HG03095 (cell line): Measurements from ENCODE around the gene NAALADL1.
"Not testable (repeated sequence)": the region's sequence is repeated elsewhere in the genome, so short reads cannot be mapped to it uniquely, and the experiment has no call there.

Source experiments
- ATAC-seq: cut with Tn5 transposase; IDR thresholded peaks from one replicate; pipeline ENCODE4 v1.9.1; 2021; ENCODE audit warnings: moderate library complexity; ENCODE audit not compliant: unreplicated experiment

The NAALADL1 gene

DNA sequence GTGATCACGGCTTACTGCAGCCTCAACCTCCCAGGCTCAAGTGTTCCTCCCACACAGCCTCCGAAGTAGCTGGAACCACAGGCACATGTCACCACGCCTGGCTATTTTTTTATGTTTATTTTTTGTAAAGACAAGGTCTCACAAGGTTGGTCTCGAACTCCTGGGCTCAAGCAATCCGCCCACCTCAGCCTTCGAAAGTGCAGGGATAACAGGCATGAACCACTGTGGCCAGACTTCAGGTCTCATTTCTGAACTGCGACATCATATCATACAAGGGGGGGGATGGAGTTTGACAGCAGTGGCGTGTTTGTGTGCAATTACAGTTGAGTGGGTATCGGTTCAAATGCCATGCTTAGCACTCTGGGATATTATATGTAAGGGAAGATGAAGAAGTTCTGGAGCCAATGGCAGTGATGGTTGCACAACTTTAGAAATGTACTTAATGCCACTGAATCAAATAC is 6.9 kb downstream of the NAALADL1 start:
- no peak for ATAC-seq

DNA sequence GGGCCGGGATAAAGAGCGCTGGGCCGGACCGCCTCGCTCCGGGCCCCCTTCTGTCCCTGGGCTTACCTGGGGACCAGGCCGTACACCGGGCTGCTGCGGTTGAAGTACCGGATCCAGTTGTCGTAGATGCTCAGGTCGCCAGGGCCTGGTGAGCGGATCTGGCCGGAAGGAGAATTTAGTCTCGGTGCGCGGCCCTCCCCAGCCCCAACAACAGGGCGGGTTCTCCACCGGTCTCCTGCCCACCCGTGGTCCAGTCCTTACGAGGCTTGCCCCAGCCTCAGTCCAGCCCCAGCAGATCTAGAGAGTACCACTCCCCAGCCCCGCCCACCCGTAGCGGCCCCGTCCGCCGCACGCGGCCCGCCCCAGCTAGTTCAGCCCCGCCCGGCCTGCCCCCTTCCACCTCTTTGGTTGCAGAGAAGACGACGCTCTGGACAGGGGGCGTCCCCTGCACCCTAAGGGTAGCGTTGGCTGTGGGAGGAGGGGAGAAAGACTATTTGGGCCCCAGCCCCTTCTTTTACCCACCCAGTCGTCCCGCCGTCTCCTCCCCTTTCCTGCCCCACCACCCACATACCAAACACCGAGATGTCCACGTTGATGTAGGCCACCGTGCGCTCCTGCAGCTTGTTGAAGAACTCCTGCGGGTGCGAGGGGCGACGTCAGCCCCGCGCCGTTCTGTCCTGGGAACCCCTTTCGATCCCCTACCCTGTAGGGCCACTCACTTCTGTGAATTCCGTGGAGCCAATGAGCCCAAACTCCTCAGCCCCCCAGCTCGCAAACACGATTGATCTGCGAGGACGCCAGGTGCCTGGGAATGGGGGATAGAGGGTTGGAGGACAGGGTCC is 10.6 kb downstream of the NAALADL1 start:
- no peak for ATAC-seq

DNA sequence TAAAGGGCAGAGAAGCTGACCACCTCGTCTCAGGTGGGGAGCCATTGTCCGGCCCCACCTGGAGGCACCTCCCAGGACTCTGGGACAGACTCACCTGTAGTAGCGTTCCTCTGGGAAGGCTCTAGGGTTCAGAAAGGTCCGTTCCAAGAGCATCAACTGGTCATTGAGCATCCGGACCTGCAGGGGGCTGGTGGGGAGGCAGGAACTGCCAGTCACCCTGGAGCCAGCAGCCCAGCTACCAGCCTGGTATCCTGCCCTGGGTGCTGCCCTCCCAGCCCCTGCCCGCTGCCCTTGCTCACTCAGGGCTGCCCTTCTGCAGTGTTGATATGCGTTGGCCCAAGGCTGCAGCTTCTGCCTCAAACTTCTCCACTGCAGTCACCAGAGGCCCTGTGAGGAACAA is 12.6 kb downstream of the NAALADL1 start:
- ATAC-seq: no peak

DNA sequence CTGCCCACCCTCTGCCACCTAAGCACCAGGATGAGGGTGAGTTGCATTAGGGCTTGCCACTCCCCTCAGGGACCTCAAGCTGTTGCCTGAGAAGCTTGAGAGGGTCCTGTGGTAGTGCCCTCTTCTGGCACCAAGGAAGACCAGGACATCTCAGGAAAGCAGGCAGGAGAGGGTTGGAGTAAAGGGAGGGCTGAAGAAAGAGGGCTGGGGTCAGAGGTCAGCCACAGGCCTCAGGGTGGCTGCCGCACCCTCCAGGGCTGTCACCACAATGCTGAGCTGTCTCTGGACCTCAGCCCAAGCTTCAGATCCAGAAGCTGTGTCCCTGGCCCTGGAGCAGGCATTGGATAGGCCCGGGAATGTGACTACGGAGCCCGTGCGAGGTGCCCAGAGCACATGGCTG is 13.3 kb downstream of the NAALADL1 start:
- no peak for ATAC-seq

DNA sequence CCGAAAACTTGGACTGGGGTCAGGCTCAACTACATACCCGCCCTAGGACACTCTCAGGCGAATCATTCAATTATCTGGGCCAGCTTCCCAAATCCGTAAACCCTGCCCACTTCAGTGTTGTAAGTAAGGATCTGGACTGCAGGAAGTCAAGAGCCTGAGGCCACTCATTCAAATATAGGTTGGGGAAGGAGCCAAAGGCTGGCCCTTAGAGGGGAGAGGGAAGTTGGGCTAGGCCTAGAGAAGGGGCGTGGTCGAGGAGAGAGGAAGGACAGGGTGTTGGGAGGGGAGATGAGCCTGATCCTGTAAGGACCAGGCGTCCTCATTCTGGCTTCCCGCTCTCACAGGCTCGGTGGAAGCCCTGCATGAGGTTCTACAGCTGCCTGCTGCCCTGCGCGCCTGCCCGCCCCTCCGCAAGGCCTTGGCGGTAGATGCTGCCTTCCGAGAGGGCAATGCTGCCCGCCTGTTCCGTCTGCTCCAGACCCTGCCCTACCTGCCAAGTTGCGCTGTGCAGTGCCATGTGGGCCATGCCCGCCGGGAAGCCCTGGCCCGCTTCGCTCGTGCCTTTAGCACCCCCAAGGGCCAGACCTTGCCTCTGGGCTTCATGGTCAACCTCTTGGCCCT is 14.4 kb downstream of the NAALADL1 start:
- no peak for ATAC-seq

DNA sequence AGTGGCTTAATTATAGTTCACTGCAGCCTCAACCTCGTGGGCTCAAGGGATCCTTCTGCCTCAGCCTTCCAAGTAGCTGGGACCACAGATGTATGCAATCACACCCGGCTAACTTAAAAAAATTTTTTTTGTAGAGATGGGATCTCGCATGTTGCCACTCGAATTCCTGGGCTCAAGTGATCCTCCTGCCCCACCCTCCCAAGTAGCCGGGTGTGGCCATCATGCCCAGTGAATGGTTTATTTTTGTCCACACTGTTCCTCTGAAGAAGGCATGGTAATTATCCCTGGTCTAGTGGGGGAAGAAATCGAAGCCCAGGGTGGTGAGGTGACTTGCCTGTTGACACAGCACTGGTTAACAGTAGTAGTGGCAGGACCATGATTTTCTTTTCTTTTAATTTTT is 15.5 kb downstream of the NAALADL1 start:
- ATAC-seq: no peak

DNA sequence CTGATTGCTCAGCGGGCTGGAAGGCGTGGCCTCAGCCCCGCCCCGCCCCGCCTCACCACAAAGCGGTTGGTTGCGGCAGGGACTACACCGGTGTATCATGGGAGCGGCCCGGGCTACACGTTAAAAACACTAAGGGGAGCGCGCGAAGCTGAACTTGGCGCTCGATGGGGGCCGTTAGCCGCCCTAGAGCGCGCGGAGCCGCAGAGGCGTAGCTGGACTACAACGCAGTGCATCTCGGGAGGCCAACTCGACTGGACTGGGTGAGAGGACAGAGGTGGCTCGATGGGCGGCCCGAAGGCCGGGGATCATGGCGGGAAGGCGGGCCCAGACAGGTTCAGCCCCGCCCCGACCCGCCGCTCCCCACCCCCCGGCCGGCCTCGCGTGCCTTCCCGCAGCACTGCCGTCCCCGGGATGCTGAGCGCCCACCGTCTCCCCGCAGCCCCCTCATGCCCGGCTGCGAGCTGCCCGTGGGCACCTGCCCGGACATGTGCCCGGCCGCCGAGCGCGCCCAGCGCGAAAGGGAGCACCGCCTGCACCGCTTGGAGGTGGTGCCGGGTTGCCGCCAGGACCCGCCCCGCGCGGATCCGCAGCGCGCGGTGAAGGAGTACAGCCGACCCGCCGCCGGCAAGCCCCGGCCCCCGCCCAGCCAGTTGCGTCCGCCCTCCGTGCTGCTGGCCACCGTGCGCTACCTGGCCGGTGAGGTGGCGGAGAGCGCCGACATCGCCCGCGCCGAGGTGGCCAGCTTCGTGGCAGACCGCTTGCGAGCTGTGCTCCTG is 17.3 kb downstream of the NAALADL1 start, which contains the start of gene SAC3D1:
SAC3D1 (plus strand) TSS at position 364 of the 776 bp plus-strand sequence; CDS start at position 447, 83 bp downstream.
- peak; percentile 76 for ATAC-seq

DNA sequence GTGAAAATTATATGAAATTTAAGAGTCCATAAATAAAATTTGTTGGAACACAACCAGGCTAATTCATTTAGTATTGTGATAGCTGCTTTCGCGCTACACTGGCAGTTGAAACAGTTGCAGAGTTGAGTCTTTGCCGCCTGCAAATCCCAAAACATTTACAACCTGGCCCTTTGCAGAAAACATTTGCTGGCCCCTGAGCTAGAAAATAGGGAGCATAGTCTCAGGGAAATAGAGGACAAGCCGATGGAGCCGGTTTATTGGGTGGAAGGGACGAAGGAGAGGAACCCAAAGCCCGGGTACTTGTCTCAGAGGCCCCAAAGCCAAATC is 17.9 kb downstream of the NAALADL1 start:
- no peak for ATAC-seq

DNA sequence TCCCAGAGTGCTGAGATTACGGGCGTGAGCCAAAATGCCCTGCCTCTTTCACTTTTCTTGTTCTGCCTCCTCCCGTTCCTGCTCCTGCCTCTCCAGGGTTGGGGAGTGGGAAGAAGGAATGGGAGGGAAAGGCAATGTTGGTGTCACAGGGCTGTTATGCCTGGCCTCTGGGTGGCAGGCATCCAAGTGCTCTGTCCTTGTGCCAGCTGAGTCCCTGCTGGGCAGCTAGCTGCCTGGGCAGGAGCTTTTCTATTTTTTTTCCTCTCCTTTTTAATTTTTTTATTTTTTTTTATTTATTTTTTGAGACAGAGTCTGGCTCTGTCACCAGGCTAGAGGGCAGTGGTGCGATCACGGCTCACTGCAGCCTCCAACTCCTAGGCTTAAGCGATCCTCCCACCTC is 21.4 kb downstream of the NAALADL1 start:
- no peak for ATAC-seq

DNA sequence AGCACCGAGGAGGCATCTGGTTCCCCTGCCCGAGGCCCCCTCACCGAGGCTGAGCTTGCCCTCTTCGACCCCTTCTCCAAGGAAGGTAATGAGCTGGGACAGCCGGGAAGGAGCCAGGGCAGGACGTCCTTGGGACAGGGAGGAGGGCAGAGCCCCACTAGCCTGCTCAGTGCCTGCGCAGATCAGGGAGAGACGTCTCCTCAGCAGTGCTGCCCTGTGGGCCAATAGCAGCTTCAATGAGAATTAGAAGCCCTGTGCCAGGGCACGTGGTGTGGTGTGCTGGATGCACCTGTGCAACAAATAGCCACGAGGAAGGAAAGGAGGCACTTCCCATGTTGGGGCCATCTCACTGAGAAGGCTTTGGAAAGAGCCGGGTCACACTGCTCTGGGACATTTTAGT is 22.8 kb downstream of the NAALADL1 start:
- no peak for ATAC-seq

DNA sequence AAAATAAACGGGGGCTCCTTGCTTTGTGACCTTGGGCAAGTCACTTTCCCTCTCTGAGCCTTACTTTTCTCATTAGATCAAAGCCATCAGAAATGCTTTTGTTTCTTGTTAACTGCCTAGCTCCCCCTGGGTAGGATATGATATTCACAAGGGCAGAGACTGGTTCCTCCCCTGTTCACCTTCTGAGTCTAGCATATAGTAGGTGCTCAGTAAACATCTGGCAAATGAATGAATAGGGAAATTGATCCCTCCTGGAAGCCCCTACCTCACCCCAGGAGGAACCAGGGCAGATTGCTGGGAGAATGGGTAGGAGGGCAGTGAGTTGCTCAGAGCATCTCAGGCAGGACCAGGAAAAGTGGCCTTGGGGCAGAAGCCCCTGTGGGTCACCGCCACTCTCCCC is 23.9 kb downstream of the NAALADL1 start:
- ATAC-seq: no peak

DNA sequence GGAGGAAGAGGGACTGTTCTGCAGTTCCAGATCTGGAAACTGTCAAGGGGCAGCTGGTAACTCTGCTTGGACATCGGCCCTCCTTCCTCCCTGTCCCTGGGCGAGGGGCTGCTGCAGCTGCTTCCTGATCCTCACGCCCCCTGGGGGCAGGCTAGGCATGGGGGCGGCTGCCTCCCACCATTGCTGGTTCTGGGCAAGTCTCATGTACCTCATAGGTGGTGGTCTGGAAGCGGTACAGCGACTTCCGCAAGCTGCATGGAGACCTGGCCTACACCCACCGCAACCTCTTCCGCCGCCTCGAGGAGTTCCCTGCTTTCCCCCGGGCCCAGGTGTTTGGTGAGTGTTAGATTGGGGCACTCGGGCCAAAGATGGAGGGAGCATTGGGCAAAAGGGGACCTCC is 26.1 kb downstream of the NAALADL1 start:
- ATAC-seq: no peak

DNA sequence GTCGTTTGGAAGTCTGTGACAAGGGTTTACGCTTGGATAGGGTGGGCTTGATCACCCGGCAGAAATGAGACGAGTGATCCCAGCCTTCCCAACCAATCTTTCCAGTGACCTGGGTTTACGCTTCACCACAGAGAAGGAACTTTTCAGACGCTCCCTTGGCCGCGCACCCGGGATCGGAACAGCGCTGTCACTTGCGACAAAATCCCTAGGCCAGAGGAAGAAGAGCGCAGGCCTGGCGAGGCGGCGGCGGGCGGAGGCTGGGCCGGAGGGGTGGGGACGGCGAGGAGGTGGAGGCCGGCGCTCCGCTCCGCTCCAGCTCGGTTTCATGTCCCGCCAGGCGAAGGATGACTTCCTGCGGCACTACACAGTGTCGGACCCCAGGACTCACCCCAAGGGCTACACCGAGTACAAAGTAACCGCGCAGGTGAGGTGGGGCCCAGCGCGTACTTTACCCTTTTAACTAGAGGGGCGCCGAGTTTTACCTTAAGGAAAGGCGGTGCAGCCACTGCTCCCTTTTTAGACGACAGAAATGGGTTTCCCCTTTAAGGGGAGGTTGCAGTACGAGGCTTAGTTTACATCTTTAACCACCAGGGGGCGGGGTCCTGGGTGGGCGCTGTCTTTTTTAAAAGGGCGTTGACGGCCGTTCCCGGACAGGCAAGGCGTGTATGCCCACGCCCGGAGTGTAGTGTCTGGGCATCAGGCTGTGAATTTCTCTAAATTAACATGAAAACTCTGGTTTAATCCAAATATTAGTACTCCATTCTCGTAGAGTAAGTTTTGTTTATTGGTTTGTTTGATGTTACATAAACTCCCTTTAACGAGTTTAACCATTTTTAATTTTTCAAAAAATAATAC is 30.9 kb downstream of the NAALADL1 start, which contains the start of gene SNX15:
SNX15 (plus strand) TSS at position 227 of the 855 bp plus-strand sequence; CDS start at position 326, 99 bp downstream.
- ATAC-seq: peak; percentile 77

DNA sequence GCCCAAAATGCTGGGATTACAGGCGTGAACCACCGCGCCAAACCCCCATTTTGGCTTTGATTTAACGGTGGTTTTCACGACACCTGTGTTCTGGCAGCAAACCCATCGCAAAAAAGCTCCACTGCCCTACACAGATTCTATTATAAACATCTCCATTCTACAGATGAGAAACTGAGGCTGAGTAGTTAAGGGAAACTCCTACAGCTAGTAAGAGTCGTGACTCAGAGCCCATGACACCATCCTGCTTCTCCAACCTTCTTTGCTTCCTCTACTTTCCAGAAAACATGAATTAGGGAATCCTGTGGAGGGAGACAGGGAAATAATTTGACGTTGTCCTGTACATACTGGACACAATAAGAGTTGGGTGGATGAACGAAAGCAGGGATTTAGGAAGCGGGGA is 31.5 kb downstream of the NAALADL1 start:
- ATAC-seq: no peak

DNA sequence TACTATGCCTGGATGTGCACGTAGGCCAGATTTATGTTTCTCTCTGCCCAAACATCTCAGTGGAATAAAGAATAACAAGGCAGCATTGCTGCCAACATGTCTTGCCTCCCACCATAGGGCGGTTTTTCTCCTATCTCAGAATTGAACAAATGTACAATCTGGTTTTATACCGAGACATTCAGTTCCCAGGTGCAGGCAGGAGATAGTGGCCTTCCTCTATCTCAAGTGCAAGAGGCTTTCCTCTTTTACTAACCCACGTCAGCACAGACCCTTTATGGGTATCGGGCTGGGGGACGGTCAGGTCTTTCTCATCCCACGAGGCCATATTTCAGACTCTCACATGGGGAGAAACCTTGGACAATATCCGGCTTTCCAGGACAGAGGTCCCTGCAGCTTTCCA is 34.9 kb downstream of the NAALADL1 start:
- not testable (repeated sequence) for ATAC-seq

DNA sequence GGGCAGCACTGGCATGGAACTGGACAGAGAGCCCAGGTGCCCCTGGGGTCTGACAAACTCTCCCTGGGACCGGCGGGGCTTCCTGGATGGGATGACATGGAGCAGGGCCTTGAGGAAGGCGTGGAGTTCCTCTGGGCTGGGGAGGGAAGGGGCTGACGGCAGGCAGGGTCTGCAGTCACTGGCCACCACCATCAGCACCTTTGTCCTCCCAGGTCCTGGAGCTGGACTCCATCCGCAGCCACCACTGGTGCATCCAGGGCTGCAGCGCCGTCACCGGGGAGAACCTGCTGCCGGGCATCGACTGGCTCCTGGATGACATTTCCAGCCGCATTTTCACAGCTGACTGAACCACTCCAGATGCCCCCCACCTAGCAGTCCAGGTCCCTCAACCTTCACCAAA is 36.8 kb downstream of the NAALADL1 start:
- ATAC-seq: no peak

DNA sequence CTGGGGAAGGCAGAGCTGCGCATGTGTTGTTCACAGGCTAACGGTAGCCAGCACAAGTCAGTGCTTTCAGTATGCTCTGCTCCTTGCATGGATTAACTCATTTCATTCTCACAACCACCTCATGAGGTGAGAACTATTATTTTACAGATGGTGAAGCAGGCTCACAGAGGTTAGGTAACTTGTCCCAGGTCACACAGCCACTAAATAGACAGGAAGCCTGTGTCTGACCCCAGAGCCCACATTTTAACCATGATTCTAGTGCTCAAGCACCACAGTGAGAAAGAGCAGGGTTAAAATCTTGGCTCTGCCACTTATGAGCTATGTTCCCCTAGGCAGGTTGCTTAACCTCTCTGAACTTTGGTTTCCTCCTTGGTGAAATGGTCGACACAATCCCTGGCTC is 37.4 kb downstream of the NAALADL1 start:
- no peak for ATAC-seq

DNA sequence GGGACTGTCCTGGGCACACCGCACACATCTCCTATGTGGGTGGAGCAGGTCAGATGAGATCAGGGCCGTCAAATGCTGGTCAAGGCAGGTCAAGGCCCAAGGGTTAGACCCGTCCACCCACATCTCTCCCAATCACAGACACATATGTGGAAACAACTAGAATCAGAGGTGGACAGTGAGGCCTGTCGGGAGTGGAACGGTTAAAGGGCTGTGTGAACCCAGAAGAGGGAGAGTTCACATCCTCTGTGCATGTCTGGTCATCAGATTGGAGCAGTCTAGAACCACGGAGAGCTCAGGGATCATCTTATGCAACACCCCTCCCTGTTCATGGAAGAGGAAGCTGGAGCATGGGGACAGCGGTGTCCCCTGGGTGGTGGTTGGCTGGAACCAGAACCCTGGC is 38.5 kb downstream of the NAALADL1 start:
- ATAC-seq: no peak

DNA sequence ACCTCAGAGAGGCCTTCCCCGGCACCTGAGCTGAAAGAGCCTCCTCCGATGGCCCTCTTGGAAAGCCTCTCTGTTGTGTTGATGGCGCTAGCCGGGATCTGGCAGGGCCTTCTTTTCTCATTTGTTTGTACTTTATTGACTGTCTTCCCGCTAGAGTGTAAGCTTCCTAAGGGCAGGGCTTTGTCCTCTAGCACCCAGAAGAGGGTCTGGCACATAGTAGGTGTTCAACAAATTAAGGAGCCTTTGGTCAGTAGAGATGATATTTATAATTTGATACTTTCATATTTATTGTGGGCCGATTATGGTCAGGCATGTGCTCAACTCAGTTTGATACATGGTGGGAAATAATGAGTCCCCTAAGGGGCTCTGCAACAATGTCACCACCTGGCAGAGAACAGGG is 40.4 kb downstream of the NAALADL1 start:
- no peak for ATAC-seq

DNA sequence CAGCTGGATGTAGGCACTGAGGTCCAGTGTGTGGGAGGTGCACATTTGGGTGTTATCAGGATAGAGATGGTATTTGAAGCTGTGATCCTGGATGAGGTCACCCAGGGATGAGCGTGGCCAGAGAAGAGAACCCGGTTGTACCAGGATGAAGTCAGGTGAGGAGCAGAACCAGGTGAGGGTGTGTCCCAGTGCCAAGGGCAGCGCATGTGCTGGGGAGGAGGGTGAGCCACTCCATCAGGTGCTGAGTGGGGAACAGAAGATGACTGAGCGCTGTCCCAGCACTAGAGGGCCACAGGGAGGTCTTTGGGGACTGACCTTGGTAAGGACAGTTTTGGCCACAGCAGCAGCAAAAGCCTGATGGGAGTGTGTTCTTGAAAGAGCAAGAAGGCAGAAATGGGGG is 41.6 kb downstream of the NAALADL1 start:
- no peak for ATAC-seq
